Measurements from ENCODE around the gene ARFGEF2.
"Not testable (repeated sequence)": the region's sequence is repeated elsewhere in the genome, so short reads cannot be mapped to it uniquely, and the experiment has no call there.

The ARFGEF2 gene

DNA sequence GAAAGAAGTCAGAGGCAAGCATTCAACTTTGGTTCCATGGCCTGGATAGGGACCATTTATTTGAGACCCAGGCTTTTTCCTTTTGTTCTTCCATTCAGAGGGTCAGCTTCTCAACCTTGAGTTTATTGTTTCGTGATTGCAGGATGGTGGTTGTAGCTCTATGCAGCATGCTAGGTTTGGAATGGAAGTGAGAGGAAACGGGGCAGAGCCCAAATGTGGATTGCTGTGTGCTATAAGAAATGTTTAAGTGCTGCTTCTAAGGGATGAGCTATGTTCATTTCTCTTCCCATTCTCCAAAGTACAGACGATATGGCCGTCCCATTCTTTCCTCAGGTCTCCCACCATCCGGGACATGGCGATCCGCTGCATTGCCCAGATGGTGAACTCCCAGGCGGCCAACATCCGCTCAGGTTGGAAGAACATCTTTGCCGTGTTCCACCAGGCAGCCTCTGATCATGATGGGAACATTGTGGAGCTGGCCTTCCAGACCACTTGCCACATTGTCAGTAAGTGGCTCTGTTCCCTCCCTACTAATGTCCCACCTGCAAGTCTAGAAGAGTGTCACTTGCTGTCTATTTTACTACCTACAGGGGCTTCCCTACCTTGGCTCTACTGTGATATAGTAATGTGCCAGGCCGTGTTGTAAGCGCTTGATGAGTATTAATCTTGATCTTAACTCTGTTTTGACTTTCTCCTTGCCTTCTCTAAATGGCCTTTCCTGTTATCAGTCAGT, 88.6 kb downstream of the ARFGEF2 start:
- DNase-seq: no peak

DNA sequence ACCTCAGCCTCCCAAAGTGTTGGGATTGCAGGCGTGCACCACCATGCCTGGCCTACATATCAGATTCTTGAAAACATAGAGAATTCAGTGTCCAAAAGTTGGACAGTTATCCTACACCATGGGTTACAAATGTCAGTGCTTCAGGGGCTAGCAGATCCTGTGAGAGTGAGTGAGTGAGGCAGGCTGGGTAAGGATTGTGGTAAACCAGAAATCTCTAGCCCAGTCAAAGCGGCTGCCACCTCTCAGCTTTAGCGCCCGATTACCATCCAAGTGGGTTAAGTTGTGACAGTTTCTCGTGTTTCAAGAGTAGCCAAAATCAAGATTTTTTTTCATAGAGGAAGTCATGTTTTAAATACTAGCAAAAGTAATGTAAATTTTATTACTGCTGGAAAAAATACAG, 102.7 kb downstream of the ARFGEF2 start:
- no peak for DNase-seq

DNA sequence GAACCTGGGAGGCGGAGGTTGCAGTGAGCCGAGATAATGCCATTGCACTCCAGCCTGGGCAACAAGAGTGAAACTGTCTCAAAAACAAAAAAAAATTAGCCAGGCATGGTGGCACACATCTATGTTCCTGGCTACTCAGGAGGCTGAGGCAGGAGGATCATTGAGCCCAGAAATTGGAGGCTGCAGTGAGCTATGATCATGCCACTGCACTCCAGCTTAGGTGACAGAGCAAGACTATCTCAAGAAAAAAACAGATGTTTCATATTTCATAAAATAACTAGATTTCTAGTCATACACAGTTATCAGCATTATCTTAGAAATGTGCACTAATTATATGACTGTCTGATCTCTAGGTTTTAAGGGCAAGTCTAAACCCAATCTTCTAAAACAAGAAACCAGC, 106.7 kb downstream of the ARFGEF2 start:
- not testable (repeated sequence) for DNase-seq

DNA sequence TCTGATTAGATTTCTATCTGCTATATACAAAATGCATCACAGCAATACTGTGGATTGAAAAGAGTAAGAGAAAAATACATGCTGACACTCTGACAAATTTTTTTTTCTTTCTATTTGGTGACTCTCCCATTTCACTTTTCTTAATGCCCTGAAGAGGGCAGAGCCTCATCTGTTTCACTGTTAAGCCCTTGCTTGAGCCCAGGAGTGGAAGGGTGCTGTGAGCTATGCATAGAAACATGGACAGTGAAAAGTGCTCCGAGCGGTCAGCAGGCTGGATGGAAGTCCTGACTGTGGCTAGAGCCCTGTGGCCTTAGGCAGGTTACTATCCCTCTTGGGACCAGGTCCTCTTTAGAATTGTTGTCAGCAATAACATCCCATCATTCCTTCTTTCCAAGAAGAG, 107.2 kb downstream of the ARFGEF2 start:
- no peak for DNase-seq

DNA sequence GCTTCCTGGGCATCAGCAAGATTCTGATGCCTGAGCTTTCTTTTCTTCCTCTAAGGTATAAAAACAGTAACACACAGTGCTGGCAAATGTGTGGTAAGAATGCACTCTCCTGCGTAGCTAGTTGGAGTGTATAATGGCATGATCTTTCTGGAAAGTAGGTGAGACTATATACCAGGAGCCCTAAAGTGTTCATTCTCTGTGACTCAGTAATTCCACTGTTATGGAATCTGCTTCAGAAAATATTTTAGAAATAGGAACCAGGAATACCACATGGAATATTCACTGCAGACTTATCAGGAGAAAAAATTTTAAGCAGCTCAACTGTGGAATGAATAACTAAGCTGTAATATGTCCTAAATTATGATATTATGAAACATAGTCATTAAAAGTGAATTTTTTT, 107.7 kb downstream of the ARFGEF2 start:
- DNase-seq: no peak

DNA sequence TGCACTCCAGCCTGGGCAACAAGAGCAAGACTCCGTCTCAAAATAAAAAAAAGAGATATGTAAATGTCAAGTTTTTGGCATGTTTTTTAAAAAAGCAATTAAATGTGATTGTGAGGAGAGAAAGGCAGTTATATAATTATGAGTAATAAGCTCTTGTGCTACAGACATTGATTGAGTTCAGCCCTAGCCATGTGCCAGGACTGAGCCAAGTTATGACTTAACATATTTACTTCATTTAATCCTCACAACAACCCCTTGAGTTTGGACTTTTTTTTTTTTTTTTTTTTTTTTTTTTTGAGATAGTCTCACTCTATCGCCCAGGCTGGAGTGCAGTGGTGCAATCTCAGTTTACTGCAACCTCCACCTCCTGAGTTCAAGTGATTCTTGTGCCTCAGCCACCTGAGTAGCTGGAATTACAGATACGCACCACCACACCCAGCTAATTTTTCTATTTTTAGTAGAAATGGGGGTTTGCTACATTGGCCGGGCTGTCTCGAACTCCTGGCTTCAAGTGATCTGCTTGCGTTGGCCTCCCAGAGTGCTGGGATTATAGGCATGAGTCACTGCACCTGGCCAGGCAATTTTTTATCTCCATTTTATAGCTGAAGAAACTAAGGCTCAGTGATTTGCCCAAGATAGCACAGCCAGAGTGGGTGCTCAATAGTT, 109.6 kb downstream of the ARFGEF2 start:
- DNase-seq: no peak

DNA sequence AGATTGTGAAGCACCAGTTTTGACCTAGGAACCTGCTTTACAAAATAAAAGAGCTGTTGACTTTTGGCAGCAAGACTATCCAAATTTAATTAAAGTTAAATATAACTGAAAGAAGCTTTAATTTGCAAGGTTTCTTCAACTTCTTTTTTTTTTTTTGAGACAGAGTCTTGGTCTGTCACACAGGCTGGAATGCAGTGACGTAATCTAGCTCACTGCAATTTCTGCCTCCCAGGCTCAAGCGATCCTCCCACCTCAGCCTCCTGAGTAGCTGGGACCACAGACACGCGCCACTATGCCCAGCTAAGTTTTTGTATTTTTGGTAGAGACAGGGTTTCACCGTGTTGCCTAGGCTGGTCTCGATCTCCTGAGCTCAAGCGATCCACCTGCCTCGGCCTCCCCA, 110.9 kb downstream of the ARFGEF2 start:
- DNase-seq: no peak

DNA sequence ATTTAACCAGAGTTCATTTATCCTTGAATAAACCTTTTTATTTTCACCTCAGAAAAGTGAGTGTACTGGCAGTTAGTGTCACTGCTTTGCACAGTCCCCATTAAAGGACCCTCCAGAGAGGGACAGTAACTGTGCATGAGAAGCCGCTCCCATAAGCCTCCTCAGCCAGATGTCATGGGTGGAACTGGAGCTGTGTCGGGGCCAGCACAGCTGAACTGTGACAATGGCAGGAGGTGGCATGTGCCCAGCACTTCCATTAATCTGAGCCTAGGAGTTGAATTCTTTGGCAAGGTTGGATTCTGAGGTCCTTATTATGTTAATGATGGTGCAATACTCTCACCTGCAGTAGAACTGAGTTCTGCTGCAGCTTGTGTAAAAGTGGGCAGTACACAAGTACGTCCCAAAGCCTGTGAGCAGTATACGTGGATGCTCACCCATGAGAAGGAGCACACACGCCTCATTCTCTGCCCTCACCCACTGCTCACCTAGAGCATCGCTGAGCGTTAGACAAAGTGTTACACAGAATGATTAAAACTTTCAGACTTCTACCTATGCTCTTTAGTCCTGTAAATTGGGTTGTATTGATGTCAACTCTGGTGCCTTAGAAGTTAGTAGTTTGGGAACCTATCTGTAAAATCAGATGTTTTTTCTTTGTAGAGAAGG, 112.7 kb downstream of the ARFGEF2 start:
- no peak for DNase-seq

DNA sequence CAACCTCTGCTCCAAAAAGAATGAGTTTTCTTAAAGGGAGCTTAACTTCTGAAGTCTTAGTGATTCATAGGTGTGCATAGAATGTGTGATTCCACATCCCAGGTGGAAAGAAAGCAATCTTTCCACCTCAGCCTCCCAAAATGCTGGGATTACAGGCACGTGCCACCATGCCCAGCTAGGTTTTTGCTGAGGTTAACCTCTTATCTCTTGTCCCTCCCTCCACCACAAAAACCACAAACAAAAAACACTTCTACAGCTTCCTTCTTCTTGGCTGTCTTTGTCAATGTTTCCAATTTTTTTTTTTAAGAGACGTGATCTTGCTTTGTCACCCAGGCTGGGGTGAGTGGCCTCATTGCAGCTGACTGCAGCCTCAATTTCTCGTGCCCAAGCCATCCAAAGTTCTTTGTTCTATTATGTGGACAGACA, 116.5 kb downstream of the ARFGEF2 start:
- no peak for DNase-seq

DNA sequence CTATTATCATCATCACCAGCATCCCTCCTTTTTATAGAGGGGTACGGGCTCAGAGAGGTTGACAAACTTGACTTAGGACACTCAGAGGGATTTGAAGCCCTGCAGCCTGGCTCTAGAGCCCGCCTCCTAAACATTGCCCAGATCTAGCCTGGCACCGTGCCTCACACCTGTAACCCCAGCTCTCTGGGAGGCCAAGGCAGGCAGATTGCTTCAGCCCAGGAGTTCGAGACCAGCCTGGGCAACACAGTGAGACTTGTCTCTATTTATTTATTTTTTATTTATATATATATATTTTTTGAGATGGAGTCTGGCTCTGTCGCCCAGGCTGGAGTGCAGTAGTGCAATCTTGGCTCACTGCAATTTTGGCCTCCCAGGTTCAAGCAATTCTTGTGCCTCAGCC, 118.3 kb downstream of the ARFGEF2 start:
- no peak for DNase-seq

DNA sequence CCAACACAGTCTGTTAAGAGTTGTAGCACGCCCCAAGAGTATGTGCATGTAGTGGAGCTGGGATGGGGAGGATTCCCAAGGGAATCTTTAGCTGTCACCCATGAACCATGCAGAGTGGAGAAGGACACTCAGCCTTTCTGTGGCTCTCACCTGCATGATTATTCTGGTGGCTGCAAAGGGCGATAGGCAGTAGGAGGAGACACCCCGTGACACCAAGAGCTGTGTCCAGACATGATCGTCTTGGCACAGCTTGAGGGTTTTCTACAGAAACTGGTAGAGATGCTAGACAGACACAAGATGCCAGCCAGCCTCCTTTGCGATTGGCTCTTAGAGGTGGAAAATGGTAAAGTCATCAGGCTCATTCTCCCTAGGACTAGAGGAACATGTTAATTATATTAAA, 121.5 kb downstream of the ARFGEF2 start:
- no peak for DNase-seq

DNA sequence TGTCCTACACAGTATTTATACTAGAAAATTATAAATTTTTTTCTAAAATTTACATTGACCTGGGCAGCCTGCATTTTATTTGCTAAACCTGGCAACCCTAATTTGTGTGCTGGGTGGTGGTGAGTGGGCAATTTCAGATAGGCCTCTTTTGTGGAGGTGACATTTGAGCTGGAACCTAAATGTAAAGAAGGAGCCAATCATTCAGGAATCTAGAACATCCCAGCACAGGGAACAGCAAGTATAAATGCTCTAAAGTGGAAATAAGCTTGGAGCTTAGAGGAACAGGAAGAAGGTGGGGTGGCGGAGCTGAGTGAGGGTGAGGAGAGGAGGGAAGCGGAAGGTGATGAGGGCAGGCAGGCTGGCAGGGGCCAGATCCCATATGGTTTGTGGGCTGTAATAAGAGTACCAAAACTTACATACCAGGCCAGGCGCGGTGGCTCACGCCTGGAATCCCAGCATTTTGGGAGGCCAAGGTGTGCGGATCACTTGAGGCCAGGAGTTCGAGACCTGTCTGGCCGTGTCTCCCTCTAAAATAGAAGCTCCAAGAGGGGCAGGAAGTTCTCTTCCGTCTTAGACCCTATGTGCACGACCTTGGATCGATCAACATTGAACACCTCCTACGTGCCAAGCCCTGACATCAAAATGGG, 124.1 kb downstream of the ARFGEF2 start:
- DNase-seq: no peak

DNA sequence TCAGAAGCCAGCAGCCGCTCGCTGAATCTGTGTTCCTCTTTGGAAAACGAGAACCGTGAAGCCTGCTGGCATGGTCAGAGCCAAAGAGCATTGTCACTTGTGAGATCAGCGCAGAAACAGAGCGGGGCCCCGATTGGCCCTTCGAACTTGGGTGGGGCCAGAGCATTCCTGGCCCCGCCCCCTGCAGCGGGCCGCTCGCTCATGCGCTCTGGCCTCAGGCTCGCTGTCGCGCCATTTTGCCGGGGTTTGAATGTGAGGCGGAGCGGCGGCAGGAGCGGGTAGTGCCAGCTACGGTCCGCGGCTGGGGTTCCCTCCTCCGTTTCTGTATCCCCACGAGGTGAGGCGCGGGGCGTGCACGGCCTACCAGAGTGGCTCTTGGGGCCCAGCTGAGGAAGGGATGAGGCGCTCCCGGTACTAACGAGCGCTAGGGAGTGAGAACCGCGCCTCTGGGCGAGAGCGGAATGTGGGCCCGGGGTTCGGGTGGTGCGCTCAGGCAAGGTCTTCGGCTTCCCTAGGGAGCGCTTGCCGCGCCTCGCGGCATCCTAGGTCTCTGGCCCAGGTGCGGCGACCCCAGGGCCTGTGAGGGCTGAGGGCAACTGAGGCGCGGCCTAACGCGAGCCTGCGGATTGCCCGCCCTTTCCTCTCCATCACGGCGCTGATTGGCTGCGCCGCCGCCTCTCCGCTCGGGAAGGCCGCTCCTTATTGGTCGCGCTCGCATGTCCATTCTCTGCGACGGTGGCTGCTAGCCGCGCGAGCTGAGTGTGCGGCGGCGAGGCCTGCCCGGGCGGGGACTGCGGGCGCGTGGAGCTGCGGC, 124.8 kb downstream of the ARFGEF2 start, which contains the start of gene CSE1L:
Gene CSE1L, plus strand, starts transcription at position 226 of the 814 bp plus-strand sequence. CDS start 12,152 bp downstream, outside the sequence.
- peak; percentile 99 for DNase-seq

DNA sequence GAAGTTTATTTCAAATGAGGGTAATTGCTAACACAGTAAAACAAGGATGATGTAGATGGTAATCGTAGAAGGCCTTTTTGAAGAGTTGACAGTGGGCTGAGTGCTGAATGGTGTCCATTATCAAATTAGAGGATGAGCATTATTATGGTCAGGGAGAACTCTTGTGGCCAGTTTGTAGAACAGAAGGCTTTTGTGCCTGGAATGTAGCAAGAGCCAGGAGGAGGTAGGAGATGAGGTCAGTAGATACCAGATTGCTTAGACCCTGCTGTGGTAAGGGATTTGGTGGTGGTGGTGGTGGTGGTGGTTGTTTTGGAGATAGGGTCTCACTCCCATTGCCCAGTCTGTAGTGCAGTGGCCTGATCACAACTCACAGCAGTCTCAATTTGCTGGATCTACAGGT, 130.8 kb downstream of the ARFGEF2 start:
- DNase-seq: no peak

DNA sequence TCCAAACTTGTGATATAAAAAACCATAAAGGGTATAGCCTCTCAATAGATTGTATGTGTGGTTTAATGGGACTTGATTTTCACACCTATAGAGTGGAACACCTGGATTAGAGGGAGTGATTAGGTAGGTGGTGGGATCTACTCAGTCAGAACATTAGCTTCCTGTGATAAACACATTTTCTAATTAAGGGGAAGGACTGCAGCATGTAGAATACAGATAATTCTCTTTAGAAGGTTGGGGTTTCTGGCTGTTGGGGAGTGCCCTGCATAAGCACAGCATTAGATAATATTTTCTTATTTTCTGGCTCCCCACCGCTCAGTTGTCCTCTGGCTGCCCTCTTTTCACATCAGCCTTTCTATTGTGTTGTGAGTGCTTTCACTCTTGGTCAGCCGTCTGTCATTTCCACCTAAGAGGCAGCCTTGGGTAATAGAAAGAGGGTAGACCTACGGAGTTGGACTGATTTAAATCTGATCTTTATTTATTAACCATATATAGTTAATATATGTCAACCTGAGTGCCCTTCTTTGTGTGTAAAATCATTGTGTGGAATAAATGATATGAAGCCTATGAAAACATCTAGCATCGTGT, 132.6 kb downstream of the ARFGEF2 start:
- no peak for DNase-seq

DNA sequence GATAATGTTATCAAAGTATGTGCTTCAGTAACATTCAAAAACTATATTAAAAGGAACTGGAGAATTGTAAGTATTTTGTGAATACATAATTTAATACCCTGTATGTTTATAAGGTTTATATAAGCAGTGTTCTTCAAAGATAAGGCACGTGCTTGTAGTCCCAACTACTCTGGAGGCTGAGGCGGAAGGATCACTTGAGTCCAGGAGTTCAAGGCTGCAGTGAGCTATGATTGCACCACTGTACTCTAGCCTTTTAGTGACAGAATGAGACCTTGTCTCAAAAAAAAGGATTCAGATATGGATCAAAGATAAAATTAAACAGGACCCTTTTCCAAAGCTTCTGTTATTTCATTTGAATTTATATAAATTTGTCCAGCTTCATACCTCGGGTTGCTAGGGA, 141.8 kb downstream of the ARFGEF2 start:
- DNase-seq: no peak

DNA sequence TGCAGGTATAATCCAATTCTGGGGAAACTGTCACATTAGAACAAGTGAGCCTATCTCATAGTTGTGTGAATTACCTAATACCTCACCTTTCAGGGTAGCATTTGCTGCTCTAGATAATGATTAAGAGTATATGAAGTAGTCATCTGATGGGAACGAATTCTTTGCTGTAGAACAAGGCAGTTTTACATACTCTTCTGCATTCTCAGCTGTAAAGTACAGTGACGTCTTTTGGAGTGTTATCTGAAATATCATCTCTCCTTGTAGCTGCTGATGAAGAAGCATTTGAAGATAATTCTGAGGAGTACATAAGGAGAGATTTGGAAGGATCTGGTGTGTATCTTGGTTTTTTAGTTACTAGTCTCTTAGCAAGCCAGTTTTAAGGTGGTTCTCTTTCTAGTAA, 153.0 kb downstream of the ARFGEF2 start:
- no peak for DNase-seq

DNA sequence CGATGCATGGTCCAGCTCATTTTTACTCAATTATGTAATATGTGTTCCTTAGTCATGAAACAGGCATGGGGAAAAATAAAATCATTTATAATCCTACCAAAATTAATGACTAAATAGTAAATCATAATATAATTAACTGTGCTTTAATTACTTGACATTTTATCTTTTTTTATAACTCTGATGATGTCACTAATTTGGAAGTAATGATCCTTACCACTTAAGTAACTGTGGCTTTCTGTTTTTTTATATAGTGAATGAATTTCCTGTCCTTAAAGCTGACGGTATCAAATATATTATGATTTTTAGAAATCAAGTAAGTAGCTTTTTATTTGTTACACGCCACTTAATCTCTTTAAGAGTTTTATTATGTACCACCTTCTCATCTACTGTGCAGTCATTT, 156.8 kb downstream of the ARFGEF2 start:
- no peak for DNase-seq

DNA sequence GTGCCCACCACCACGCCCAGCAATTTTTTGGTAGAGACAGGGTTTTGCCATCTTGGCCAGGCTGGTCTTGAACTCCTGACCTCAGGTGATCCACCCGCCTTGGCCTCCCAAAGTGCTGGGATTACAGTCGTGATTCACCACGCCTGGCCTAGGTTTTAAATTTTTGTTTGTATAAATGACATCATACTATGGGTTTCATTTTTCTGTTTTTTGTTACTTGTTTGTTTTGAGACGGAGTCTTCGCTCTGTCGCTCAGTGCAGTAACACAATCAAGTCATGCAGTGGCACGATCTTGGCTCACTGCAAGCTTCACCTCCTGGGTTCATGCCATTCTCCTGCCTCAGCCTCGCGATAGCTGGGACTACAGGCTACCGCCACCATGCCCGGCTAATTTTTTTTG, 160.8 kb downstream of the ARFGEF2 start:
- DNase-seq: not testable (repeated sequence)
